GM19455 (cell line): ENCODE results near the gene FAM156A.
"Not testable (repeated sequence)": the region's sequence is repeated elsewhere in the genome, so short reads cannot be mapped to it uniquely, and the experiment has no call there.

ENCODE experiments used
- ATAC-seq: cut with Tn5 transposase; IDR thresholded peaks from one replicate; pipeline ENCODE4 v1.9.1; 2021; ENCODE audit not compliant: unreplicated experiment

Gene FAM156A

DNA sequence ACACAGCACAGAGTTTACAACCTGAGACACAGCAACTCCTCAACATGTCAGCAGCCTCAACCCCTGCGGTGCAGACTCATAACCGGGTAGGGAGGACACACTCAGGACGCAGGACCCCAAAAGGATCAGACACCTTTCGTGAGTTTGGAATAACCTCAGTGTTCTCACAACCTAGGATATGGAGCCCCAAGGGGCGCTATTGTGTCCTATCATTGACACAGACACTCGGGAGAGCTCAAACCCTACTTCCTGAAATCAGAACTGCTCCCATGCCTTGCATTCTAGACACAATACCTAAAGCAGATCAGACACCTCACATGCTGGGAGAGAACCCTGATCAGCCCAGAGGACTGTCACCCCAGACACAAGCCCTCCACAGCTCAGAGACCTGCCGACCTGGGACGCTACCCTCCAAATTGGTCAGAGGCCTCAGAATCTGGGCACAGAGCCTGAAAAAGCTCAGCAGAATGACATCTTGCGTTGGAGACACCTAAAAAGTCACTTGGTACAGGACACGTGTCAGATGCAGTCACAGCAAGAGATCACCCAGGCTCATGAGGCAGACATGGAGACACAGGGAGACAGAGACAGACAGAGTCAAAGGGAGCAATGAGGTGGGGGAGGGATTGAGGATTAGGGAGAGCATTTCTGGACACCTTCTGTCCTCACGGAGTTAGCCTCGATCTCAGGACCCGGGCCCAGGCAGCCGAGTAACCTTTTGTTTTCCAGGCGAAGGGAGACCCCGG, 8.8 kb upstream of the FAM156A start:
- ATAC-seq, result not testable (repeated sequence)

DNA sequence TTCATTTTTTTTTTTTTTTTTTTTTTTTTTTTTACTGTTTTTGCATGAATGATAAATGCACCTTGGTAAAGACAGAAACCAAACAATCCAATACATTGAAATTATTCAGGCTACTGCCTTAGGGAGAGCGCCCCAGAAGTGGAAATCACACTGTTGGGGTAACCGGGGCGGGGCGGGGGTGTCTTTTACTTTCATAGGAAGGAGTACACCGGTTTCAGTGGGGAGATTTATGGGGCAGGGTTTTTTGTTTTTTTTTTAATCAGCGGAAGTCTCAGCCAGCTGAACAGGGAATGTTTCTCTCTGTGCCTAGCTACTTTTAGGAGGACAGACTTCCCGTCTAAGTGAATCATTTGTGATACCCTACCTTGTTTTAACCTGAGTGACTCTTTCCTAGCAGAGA, 643 bp upstream of the FAM156A start:
- ATAC-seq, result peak; percentile 32

DNA sequence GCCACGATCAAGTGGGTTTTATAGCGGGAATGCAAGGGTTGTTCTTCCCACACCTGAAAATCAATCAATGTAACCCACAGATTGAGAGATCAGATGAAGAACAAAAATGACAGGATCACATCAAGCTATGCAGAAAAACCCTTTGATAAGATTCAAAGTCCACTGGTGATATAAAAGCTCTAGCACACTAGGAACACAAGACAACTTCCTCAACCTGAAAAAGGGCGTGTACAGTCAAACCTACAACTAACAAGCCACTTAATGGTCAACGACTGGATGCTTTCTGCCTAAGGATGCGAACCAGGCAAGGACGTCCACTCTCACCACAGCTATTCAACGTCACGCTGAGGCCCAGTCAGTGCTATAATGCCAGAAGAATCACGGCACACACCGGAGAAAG, 8.4 kb downstream of the FAM156A start:
- ATAC-seq, result not testable (repeated sequence)

DNA sequence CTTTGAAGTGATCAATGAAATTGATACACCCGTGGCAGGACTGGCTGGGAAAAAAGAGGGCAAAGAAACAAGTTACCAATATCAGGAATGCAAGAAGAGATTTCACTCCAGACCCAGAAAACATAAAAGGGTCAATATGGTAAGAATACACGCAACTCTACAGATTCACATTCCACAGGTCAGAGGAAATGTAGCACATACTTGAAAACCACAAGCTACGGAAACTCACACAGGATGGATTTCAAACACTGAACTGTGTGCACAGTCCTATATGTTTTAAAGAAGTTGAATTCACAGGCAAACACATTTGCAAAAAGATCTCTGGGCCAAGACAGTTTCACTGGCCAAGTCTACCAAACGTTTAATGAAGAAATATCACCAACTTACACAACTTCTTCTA, 9.0 kb downstream of the FAM156A start:
- ATAC-seq, result not testable (repeated sequence)

DNA sequence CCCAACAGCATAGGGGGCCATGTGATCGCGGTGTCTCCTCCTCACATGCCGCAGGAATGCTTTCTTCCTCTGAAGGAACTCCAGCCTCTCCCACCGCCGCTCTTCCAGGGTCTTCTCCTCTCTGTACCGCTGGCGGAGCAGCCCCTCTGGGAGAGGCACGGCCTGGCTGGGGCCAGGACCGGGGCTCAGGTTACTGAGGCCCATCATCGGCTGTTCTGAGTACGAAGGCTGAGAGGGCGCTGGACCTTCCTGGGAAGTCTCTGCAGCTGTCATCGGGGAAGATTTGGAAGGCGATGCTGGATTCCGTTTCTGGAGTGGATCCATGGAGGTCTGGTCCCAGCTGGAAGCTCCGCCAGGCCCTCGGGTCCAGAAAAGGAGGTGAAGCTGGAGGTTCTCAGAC, 10.1 kb downstream of the FAM156A start:
- not testable (repeated sequence) for ATAC-seq

DNA sequence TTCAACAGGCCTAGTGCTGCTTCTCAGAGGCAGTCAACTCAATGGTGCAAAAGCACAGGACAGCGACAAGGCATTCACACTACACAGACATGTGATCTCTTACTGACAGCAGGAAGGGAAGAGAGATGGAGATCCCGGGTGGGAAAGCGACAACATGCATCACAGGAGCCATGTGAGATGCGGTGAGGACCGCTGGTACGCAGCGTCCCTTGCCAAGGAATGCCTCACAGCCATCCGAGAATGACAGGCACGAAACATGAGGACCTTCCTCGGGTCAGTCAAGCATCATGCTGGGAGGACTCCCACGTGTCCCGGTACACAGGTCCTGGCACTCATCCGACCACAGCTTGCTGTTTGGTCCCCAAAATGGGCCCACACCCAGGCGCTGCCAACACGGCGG, 10.8 kb downstream of the FAM156A start:
- not testable (repeated sequence) for ATAC-seq

DNA sequence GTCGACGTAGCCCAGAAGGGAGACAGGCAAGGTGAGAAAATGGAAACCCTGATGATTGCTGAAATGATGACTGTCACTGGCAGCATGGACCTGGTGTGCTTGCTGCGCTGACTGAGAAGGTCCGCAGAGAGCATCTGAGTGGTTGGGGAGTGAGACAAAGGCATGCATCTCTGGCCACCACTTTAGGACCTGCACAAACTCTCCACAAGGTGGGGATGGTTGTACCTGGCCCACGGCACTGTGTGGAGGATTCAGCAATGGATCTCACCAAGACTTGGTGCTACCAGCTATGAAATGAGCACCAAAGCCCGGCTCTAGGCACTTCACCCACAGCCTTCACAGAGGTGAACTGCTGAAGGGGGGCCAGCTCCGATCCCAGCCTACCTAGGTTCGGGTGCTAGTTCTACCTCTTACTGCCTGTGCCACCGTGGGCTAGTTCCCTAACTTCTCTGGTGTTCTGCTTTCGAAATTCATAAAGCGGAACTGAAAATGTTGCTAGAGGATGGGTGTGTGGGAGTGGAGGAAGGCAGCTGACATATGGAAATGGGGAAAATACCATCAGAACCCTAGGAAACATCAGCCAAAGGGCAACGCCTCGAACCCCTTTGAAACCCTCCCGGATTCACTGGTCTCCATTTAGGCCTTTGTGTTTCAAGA, 12.4 kb downstream of the FAM156A start:
- ATAC-seq, result not testable (repeated sequence)

DNA sequence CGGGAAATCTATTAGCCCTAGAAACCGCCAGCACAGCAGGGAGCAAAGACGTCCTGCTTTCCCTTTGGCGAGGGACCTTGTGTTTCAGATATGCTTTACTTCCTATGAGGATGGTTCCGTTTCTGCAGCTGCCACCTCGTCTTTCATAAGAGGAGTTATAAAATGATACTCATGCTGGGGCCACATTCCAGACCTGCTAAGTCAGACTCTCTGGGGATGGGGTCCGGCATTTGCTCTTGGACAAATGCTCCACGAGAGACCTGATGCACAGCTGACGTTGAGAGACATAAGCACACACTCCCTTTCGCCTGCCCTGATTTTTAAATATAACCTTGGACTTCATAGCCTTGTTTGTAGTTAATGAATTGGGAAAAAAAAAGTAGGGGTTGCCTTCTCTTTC, 16.6 kb downstream of the FAM156A start:
- ATAC-seq, result not testable (repeated sequence)

DNA sequence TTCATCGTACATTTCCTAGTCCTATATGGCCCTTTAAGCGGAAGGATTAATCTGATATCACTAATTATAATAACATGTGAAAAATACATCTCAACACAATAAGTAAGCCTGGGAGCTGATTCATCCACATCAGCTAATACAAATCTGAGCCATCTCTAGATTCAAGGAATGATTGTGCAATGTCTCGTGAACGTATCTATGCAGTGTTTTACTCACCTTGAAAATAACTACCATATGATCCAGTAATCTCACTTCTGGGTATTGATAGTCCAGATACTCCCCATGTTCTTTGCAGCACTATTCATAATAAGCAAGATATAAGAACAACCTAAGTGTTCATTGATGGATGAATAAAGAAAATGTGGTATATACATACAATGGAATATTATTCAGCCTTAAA, 17.6 kb downstream of the FAM156A start:
- not testable (repeated sequence) for ATAC-seq

DNA sequence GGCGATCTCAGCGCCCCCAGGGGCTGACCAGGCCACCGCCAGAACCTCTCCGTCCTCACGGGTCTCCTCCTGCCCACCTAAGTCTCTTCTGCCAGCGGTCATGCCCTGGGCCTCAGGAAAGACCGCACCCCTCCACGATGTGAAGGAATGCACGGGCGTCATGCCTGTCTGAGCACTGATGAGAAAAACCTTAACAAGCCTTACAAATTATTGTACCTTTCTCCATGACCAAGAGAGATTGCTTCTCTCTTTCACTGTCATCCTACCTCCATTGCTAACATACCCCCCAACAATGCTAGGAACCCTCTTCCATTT, 22.9 kb downstream of the FAM156A start:
- ATAC-seq, result peak; percentile 2

DNA sequence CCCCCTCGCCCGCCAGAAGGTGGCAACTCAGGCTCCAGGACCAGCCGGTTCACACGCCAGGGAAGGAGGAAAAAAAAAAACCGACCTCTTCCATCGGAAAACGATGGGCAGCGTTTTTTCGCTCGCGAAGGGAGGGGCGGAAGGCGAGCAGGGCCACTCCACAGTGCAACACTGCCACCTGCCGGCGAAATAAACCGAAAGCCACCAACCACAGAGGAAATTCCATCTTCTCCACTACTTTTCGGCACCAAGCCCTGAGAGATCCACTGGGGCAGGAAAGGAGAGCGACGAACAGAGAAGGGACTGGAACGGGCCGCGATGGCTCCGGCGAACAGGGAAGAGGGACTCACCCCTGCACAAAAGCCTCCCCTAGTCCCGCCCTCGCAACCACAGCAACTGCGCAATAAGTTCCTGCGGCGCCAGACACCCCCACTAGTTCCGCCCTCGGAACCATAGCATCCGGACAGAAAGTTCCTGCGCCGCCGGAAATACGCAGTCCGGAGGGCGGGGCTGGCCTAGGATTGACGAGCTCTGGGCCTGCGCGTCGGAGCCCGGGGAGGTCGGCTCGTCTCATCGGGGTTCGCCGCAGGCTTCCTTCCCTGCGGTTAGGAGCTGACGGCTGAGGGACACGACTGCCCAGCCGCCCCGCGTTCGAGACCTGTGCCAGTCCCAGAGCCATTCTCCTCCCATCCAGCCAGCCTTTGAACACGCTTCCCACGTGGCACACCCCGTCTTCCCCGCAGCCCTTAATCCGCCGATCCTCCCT, 23.4 kb downstream of the FAM156A start:
- ATAC-seq, result peak; percentile 93

DNA sequence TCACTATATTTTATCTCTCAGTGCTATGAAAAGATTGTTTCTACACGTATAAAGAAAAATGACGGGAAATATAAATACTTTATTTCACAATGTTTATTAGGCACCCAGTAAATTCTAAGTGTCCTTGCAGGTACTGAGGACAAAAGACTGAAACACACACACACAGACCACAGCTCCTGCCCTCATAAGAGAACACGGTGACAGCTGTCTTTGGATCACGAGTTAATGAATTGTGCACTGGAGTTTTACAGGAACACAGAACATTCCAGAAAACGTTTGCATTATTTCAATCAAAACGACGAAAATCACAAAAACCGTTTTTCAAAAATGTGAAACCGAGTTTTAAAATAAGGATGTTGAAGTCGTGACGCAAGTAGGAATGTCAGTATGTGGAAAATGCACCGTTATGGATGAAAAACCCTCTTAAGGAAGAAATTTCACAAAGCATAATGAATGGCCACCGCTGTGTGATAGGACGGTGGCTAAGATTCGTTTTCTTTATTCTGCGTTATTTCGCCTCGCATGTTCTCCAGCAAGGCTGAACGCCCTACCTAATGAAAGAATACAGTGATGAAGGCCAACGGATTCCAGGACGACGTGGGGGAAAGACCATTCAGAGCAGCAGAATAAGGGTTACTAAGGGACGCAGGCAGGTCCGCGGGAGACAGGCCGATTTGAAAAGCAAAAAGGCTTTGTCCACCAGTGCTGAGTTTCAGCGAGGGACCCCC, 24.2 kb downstream of the FAM156A start:
- peak; percentile 18 for ATAC-seq

DNA sequence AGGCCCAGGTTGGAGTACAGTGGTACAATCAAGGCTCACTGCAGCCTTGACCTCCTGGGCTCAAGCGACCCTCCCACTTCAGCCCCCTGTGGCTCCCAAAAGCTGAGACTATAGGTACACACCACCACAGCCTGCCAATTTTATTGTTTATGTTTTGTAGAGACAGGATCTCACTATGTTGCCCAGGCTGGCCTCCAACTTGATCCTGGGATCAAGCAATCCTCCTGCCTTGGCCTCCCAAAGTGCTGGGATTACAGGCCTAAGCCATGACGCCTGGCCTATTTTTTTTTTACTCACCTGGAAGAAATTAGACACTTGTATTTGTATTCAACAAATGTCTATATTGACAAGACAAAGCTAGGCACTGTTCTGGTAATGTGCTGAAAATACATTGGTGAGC, 25.1 kb downstream of the FAM156A start:
- ATAC-seq, result no peak

DNA sequence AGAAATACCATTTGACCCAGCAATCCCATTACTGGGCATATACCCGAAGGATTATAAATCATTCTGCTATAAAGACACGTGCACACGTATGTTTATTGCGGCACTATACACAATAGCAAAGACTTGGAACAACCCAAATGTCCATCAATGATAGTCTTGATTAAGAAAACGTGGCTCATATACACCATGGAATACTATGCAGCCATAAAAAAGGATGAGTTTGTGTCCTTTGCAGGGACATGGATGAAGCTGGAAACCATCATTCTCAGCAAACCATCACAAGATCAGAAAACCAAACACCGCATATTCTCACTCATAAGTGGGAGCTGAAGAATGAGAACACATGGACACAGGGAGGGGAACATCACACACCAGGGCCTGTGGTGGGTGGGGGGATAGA, 28.1 kb downstream of the FAM156A start:
- ATAC-seq, result not testable (repeated sequence)

DNA sequence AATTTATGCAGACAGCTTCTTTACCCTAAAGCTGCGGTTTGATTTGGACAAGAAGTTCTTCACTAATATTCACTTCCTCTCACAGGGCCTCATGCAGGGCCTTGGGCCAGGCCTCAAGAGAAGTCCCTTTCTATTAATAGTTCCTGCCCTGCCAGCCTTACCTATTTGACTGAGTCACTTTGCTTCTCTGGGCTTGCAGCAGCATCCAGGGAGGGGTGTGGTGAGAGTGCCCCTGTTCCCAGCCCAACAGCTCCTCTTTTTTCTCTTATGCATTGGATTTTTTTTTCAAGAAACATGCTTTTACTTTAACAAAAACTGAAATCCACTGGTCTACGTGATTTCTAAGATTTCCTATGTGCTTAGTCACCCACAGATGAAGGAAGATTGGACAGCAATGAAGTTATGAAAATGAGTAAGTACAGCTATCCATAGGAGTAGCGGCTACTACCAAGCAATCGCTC, 34.5 kb downstream of the FAM156A start:
- ATAC-seq, result peak; percentile 42

DNA sequence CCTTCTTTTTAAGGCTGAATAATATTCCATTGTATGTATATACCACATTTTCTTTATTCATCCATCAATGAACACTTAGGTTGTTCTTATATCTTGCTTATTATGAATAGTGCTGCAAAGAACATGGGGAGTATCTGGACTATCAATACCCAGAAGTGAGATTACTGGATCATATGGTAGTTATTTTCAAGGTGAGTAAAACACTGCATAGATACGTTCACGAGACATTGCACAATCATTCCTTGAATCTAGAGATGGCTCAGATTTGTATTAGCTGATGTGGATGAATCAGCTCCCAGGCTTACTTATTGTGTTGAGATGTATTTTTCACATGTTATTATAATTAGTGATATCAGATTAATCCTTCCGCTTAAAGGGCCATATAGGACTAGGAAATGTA, 43.6 kb downstream of the FAM156A start:
- ATAC-seq, result not testable (repeated sequence)

DNA sequence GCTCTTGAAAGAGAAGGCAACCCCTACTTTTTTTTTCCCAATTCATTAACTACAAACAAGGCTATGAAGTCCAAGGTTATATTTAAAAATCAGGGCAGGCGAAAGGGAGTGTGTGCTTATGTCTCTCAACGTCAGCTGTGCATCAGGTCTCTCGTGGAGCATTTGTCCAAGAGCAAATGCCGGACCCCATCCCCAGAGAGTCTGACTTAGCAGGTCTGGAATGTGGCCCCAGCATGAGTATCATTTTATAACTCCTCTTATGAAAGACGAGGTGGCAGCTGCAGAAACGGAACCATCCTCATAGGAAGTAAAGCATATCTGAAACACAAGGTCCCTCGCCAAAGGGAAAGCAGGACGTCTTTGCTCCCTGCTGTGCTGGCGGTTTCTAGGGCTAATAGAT, 44.6 kb downstream of the FAM156A start:
- not testable (repeated sequence) for ATAC-seq

DNA sequence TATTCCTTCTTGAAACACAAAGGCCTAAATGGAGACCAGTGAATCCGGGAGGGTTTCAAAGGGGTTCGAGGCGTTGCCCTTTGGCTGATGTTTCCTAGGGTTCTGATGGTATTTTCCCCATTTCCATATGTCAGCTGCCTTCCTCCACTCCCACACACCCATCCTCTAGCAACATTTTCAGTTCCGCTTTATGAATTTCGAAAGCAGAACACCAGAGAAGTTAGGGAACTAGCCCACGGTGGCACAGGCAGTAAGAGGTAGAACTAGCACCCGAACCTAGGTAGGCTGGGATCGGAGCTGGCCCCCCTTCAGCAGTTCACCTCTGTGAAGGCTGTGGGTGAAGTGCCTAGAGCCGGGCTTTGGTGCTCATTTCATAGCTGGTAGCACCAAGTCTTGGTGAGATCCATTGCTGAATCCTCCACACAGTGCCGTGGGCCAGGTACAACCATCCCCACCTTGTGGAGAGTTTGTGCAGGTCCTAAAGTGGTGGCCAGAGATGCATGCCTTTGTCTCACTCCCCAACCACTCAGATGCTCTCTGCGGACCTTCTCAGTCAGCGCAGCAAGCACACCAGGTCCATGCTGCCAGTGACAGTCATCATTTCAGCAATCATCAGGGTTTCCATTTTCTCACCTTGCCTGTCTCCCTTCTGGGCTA, 48.9 kb downstream of the FAM156A start:
- not testable (repeated sequence) for ATAC-seq

DNA sequence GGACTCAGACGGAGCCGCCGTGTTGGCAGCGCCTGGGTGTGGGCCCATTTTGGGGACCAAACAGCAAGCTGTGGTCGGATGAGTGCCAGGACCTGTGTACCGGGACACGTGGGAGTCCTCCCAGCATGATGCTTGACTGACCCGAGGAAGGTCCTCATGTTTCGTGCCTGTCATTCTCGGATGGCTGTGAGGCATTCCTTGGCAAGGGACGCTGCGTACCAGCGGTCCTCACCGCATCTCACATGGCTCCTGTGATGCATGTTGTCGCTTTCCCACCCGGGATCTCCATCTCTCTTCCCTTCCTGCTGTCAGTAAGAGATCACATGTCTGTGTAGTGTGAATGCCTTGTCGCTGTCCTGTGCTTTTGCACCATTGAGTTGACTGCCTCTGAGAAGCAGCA, 50.4 kb downstream of the FAM156A start:
- not testable (repeated sequence) for ATAC-seq

DNA sequence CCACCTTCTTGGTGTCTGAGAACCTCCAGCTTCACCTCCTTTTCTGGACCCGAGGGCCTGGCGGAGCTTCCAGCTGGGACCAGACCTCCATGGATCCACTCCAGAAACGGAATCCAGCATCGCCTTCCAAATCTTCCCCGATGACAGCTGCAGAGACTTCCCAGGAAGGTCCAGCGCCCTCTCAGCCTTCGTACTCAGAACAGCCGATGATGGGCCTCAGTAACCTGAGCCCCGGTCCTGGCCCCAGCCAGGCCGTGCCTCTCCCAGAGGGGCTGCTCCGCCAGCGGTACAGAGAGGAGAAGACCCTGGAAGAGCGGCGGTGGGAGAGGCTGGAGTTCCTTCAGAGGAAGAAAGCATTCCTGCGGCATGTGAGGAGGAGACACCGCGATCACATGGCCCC, 51.2 kb downstream of the FAM156A start:
- ATAC-seq, result not testable (repeated sequence)

DNA sequence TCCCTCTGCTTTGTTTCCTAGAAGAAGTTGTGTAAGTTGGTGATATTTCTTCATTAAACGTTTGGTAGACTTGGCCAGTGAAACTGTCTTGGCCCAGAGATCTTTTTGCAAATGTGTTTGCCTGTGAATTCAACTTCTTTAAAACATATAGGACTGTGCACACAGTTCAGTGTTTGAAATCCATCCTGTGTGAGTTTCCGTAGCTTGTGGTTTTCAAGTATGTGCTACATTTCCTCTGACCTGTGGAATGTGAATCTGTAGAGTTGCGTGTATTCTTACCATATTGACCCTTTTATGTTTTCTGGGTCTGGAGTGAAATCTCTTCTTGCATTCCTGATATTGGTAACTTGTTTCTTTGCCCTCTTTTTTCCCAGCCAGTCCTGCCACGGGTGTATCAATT, 52.2 kb downstream of the FAM156A start:
- not testable (repeated sequence) for ATAC-seq
